Colonic mucosa (tissue), 4 donors: ENCODE measurements around the gene PLXNB1. TPM values are rescaled to one million over a fixed set of nuclear protein-coding genes. Genes with fewer than 3 reads are reported as not detected.
A peak's percentile ranks its signal among the peaks of the same experiment; 100 is the strongest.

Experiments
- DNase-seq: peaks from one replicate; pipeline ENCODE4 v3.0.0-alpha.2; 2020
- H3K27ac ChIP-seq: fragments of 200-600 bp; one replicate; pipeline ENCODE4 v1.8.0; 2021
- H3K27me3 ChIP-seq: fragments of 200-600 bp; one replicate; pipeline ENCODE4 v1.8.0; 2021
- H3K36me3 ChIP-seq: fragments of 200-600 bp; one replicate; pipeline ENCODE4 v1.8.0; 2021
- H3K4me1 ChIP-seq: fragments of 200-600 bp; one replicate; pipeline ENCODE4 v1.8.0; 2021; ENCODE audit warnings: mild to moderate bottlenecking
- H3K4me3 ChIP-seq: fragments of 200-600 bp; one replicate; pipeline ENCODE4 v1.8.0; 2021
- H3K9ac ChIP-seq, 2 donors: one replicate each; pipeline ENCODE4 v1.7.0; 2013; ENCODE audit warnings: control low read depth in 2 of 2, low read depth in 2 of 2, low read length in 2 of 2
- H3K9me3 ChIP-seq: fragments of 200-600 bp; one replicate; pipeline ENCODE4 v1.8.0; 2021
- CTCF ChIP-seq: fragments of 200-600 bp; IDR thresholded peaks from one replicate; pipeline ENCODE4 v1.8.0; 2022; ENCODE audit warnings: antibody characterized with exemption, mild to moderate bottlenecking
- intact Hi-C: fragments of 100-400 bp; cut with DNase I; formaldehyde crosslinking; loops from one replicate; pipeline ENCODE4 v1.14.1; 2022
- total RNA-seq, 2 donors: library from RNA; stranded (reverse); fragmentation: NEBNext Ultra II Directional in 1 of 2; extraction: Animal tissue kit (Norgen Biotek cat#: 25700) in 1 of 2; gene quantifications; one replicate each; pipeline ENCODE4 v1.2.1, GENCODE V29; 2021
- donor health status: healthy.
- donor health status: DM: no; HTN: no; CAD: no.
- donor health status: DM: no; HTN: no; CAD: no.

Gene PLXNB1
- total RNA-seq, 2 donors from 2014 or later = 70.6 to 131 TPM

DNA sequence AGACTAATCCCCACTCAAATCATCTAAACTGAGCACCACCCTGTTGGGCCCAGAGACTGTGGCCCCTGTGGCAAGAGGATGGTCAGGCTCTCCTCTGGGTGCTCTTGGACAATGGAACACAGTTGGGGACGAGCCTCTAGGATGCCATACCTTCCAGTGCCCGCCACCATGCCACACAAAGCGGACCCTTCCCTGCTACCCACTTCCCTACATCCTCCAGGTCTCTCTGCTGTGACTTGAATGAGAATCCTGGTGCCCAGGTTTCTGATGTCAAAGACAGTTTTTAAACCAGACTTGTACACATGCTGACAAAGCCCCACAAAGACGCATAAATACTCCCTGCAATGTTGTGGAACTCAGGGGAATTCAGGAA is 5.3 kb upstream of the PLXNB1 start:
- Histone ChIP-seq H3K36me3 (no peaks in the 10 kb centered on the region), H3K4me1 (peaks cover 32% of the 10 kb centered on the region), H3K9ac (peak overlapping the region in 1 of 2 donors; percentile 70), H3K27ac (no peak overlapping the region), H3K4me3 (no peak overlapping the region), H3K9me3 (no peaks in the 10 kb centered on the region), H3K27me3 (no peaks in the 10 kb centered on the region)
- TF ChIP-seq CTCF = no peak
- DNase-seq = no peak
- intact Hi-C loops = loop anchor here (5.0 kb wide), 1 partner anchor 243 kb away; no protein-coding TSS in a partner anchor

- H3K9ac ChIP-seq = peak overlapping the region; percentile 27 to 70
- intact Hi-C loops = loop anchor here (5.0 kb wide), 1 partner anchor 242 kb away; no protein-coding TSS in a partner anchor
- TF ChIP-seq CTCF = no peak
- H3K4me1 ChIP-seq = peaks cover 35% of the 10 kb centered on the region
- no peak overlapping the region for H3K4me3 ChIP-seq
- H3K9me3 ChIP-seq = no peaks in the 10 kb centered on the region
- no peaks in the 10 kb centered on the region for H3K36me3 ChIP-seq
- H3K27me3 ChIP-seq = no peaks in the 10 kb centered on the region
- H3K27ac ChIP-seq = peak overlapping the region; percentile 67
- DNase-seq = peak; percentile 59
Measured at GRCh38 chr3:48434591-48435222, 4.8 kb upstream of the PLXNB1 start.

GRCh38 chr3:48433472-48434118 is 3.7 kb upstream of the PLXNB1 start:
- Histone ChIP-seq H3K36me3 (no peaks in the 10 kb centered on the region), H3K4me1 (peaks cover 28% of the 10 kb centered on the region), H3K27me3 (no peaks in the 10 kb centered on the region), H3K27ac (peak overlapping the region; percentile 67), H3K9ac (peak overlapping the region in 1 of 2 donors; percentile 48), H3K4me3 (no peak overlapping the region), H3K9me3 (no peaks in the 10 kb centered on the region)
- intact Hi-C loops = no loop called here
- TF ChIP-seq CTCF = no peak
- peak; percentile 89 for DNase-seq

GRCh38 chr3:48432411-48433371 is 2.8 kb upstream of the PLXNB1 start:
- intact Hi-C loops = no loop called here
- Histone ChIP-seq H3K9ac (peak overlapping the region in 1 of 2 donors; percentile 48), H3K27me3 (no peaks in the 10 kb centered on the region), H3K4me3 (no peak overlapping the region), H3K27ac (peak overlapping the region; percentile 67), H3K9me3 (no peaks in the 10 kb centered on the region), H3K36me3 (no peaks in the 10 kb centered on the region), H3K4me1 (peaks cover 28% of the 10 kb centered on the region)
- no peak for TF ChIP-seq CTCF
- peak; percentile 46 for DNase-seq
